ENCODE measurements around the gene LZTS2.

DNA sequence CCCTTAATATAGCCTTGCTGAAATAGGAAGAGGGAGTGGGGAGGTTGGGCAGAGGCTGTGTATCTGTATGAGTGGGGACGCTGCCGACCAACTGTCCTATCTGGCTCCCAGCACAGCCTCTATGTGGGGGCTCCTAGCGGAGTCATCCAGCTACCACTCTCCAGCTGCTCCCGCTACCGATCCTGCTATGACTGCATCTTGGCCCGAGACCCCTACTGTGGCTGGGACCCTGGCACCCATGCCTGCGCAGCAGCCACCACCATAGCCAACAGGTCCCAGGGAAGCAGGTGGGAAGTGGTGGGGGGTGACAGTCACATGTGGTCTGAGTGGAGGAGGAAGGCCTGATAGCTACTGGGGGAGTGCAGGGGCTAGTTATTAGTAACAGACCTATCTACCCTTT is 18.9 kb upstream of the LZTS2 start:
- TF ChIP-seq, protein P1, sequence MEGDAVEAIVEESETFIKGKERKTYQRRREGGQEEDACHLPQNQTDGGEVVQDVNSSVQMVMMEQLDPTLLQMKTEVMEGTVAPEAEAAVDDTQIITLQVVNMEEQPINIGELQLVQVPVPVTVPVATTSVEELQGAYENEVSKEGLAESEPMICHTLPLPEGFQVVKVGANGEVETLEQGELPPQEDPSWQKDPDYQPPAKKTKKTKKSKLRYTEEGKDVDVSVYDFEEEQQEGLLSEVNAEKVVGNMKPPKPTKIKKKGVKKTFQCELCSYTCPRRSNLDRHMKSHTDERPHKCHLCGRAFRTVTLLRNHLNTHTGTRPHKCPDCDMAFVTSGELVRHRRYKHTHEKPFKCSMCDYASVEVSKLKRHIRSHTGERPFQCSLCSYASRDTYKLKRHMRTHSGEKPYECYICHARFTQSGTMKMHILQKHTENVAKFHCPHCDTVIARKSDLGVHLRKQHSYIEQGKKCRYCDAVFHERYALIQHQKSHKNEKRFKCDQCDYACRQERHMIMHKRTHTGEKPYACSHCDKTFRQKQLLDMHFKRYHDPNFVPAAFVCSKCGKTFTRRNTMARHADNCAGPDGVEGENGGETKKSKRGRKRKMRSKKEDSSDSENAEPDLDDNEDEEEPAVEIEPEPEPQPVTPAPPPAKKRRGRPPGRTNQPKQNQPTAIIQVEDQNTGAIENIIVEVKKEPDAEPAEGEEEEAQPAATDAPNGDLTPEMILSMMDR (IDR thresholded peaks at IDR 0.05), result no peak
- no peak for TF ChIP-seq POLR2A (IDR thresholded peaks at IDR 0.05)
- no peak for TF ChIP-seq EP300 (IDR thresholded peaks at IDR 0.05; ENCODE audit: low read depth)
